ENCODE data around the gene CTSV. TPM values are rescaled to one million over a fixed set of nuclear protein-coding genes. Genes with fewer than 3 reads are reported as not detected.
"Not testable (repeated sequence)": the region's sequence is repeated elsewhere in the genome, so short reads cannot be mapped to it uniquely, and the experiment has no call there.

The CTSV gene
- total RNA-seq, 1 experiment from 2014 or later = 47.3 TPM

DNA sequence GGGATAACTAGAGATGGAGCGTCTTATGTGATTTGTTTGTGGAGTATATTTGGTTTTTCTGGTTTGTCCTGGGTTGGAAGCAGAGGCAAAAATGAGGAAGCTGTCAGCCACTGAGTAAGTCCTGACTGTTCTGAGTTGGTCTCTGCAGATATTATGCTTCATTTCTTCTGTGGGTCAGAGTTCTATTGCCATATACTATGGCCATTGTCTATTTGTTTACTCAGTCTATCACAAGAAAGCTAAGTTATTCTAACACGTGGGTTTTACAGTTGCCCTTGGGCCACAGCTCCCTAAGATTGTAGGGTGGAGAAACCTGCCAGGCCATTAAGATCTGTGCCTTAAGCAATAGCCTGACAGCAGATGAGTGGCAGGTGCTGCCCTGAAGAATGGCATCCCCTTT lies 3.0 kb upstream of the CTSV start:
- Histone ChIP-seq H3K4me2 (peak overlapping the region; percentile 54), H3F3A (ENCODE audit: insufficient read depth, low read depth) (peaks cover 30% of the 10 kb centered on the region), H4K20me1 (ENCODE audit: insufficient read depth) (no peaks in the 10 kb centered on the region), H3K9me2 (ENCODE audit: insufficient read depth) (no peaks in the 10 kb centered on the region), H3K4me1 (replicated peaks; ENCODE audit: insufficient read depth) (peaks cover 44% of the 10 kb centered on the region), H3K27me3 (ENCODE audit: insufficient read depth, low read depth) (no peaks in the 10 kb centered on the region), H3K27ac (peak overlapping the region; percentile 38), H2AFZ (no peak overlapping the region), H3K9me3 (ENCODE audit: insufficient read depth, low read depth) (no peaks in the 10 kb centered on the region), H3K36me3 (ENCODE audit: low read depth) (no peaks in the 10 kb centered on the region), H3K4me3 (no peak overlapping the region), H3K79me2 (ENCODE audit: low read depth) (no peaks in the 10 kb centered on the region)
- DNase-seq = peak; percentile 82 to 99
- TF ChIP-seq, protein P1, sequence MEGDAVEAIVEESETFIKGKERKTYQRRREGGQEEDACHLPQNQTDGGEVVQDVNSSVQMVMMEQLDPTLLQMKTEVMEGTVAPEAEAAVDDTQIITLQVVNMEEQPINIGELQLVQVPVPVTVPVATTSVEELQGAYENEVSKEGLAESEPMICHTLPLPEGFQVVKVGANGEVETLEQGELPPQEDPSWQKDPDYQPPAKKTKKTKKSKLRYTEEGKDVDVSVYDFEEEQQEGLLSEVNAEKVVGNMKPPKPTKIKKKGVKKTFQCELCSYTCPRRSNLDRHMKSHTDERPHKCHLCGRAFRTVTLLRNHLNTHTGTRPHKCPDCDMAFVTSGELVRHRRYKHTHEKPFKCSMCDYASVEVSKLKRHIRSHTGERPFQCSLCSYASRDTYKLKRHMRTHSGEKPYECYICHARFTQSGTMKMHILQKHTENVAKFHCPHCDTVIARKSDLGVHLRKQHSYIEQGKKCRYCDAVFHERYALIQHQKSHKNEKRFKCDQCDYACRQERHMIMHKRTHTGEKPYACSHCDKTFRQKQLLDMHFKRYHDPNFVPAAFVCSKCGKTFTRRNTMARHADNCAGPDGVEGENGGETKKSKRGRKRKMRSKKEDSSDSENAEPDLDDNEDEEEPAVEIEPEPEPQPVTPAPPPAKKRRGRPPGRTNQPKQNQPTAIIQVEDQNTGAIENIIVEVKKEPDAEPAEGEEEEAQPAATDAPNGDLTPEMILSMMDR (conservative IDR thresholded peaks at IDR 0.05) = no peak
- TF ChIP-seq EZH2 (IDR thresholded peaks at IDR 0.05; ENCODE audit: low read depth) = no peak
- BruUV-seq (replicated peaks) = no TSS peak
- ChIA-PET POLR2A (ENCODE audit: unreplicated experiment) (interaction anchor here (0.6 to 0.8 kb wide), 2 partner anchors 22 to 185 kb away, joined by 5 to 33 read pairs; no protein-coding TSS in a partner anchor), CTCF (interaction anchor here (0.6 to 1.5 kb wide), 3 partner anchors 157 to 345 kb away, joined by 3 to 5 read pairs (median 4); no protein-coding TSS in a partner anchor)
- intact Hi-C loops (cut with micrococcal nuclease; ENCODE audit: unreplicated experiment) = loop anchor here (1.0 kb wide), 1 partner anchor 67 kb away; no protein-coding TSS in a partner anchor

DNA sequence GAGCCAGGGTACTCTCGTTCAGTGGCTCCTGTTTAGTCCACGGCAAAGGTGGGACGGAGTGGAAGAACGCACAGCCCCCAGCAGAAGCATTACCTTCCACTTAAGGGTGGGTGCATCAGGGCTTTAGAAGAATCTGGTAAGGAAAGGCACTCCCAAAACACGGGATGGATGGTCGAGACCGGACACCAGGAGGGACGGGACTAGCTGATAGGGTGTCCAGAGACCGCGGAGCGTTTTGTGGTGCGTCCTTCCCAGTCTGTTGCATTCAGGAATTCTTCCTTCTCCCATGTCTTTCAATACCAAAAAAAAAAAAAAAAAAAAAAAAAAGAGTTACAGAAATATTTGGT lies 545 bp upstream of the CTSV start:
- TF ChIP-seq, protein P1 (conservative IDR thresholded peaks at IDR 0.05) = no peak
- TF ChIP-seq EZH2 (IDR thresholded peaks at IDR 0.05; ENCODE audit: low read depth) = no peak
- Histone ChIP-seq H3F3A (ENCODE audit: insufficient read depth, low read depth) (peaks cover 19% of the 10 kb centered on the region), H3K79me2 (ENCODE audit: low read depth) (no peaks in the 10 kb centered on the region), H2AFZ (peak overlapping the region; percentile 87), H4K20me1 (ENCODE audit: insufficient read depth) (no peaks in the 10 kb centered on the region), H3K4me2 (peak overlapping the region; percentile 86), H3K9me3 (ENCODE audit: insufficient read depth, low read depth) (no peaks in the 10 kb centered on the region), H3K4me1 (replicated peaks; ENCODE audit: insufficient read depth) (peaks cover 28% of the 10 kb centered on the region), H3K27ac (no peak overlapping the region), H3K4me3 (peak overlapping the region; percentile 60), H3K36me3 (ENCODE audit: low read depth) (no peaks in the 10 kb centered on the region), H3K27me3 (ENCODE audit: insufficient read depth, low read depth) (no peaks in the 10 kb centered on the region), H3K9me2 (ENCODE audit: insufficient read depth) (no peaks in the 10 kb centered on the region)
- ChIA-PET CTCF (interaction anchor here (0.6 kb wide), 1 partner anchor 734 kb away, joined by 3 read pairs; no protein-coding TSS in a partner anchor), POLR2A (ENCODE audit: unreplicated experiment) (interaction anchor here (0.5 to 0.9 kb wide), 5 partner anchors 34 to 462 kb away, joined by 3 to 9 read pairs (median 5); partner anchors contain the start of gene TMOD1)
- BruUV-seq (replicated peaks) = TSS peak; percentile 94
- DNase-seq = peak in 1 of 2 experiments; percentile 54
- intact Hi-C loops (cut with micrococcal nuclease; ENCODE audit: unreplicated experiment) = no loop called here

DNA sequence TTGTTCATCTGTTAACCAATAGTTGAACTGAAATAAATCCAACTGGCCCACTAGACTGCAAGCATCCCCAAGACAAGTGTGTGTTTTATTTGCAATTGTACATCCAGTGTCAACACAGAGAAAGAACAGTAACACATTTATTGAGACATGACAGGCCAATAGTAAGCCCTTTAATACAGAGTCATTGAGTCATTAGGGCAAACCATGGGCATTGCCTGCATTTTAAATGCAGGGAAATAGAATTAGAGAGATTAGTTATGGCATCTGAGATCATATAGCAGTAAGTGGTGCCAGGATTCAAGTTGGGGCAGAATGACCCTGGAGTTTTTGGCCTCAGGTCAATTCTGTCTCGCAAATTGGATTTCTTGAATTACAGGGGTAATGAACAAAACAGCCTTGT lies 15.4 kb downstream of the CTSV start:
- H3K27me3 ChIP-seq (ENCODE audit: insufficient read depth, low read depth); H4K20me1 ChIP-seq (ENCODE audit: insufficient read depth); H3K9me3 ChIP-seq (ENCODE audit: insufficient read depth, low read depth); H3K4me1 ChIP-seq (replicated peaks; ENCODE audit: insufficient read depth); DNase-seq; intact Hi-C loops (cut with micrococcal nuclease; ENCODE audit: unreplicated experiment); POLR2A ChIA-PET (ENCODE audit: unreplicated experiment); H2AFZ ChIP-seq; H3K27ac ChIP-seq; H3F3A ChIP-seq (ENCODE audit: insufficient read depth, low read depth); H3K4me3 ChIP-seq; H3K36me3 ChIP-seq (ENCODE audit: low read depth); H3K9me2 ChIP-seq (ENCODE audit: insufficient read depth); BruUV-seq (replicated peaks); H3K79me2 ChIP-seq (ENCODE audit: low read depth); CTCF ChIA-PET; H3K4me2 ChIP-seq: not testable (repeated sequence)

DNA sequence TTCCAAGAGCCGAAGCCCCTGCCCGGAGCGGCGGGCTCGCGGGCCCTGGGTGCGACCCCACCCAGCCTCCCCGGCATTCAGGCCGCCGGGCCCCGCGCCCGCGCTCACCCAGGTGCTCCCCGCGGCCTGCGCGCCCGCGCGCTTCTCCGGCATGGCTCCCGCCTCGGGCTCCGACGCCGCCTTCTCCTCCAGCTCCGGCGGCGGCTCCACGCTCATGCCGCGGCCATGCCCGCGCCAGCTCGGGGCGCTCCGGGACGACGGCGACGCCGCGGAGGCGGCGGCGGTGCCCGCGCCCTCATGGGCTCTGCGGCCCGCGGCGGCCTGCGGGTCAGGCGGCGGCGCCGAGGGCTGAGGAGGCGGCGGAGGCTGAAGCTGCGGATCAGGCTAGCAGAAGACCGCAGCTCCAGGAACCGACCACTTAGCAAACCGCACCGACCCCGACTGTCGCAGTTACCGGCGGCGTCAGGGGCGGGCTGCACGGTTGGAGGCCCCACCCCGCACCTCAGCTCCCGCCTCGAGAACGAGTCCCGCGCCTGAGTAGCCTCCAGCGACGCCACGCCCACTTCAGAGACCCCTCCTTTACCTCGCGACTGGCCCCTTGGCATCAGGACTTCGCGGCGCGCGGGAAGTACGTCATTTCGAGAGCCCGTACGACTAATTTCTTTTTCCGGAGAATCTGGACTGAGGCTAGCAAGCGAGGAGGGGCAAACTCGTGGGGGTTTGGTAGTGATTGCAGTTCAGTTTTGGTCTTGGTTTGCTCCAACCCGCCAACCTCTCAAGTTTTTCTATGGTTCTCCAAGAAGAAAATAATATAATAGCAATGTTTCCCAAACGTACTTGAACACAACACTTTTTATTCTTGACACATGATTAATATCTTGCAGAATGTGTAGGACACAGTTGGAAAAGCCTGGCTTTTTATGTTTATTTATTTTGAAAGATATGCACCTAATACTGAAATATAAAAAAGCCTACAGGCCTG lies 25.5 kb downstream of the CTSV start:
- CTCF ChIA-PET; H3K4me1 ChIP-seq (replicated peaks; ENCODE audit: insufficient read depth); H3K9me3 ChIP-seq (ENCODE audit: insufficient read depth, low read depth); intact Hi-C loops (cut with micrococcal nuclease; ENCODE audit: unreplicated experiment); POLR2A ChIA-PET (ENCODE audit: unreplicated experiment); H3K9me2 ChIP-seq (ENCODE audit: insufficient read depth); H4K20me1 ChIP-seq (ENCODE audit: insufficient read depth); BruUV-seq (replicated peaks); H3K36me3 ChIP-seq (ENCODE audit: low read depth); H3K27me3 ChIP-seq (ENCODE audit: insufficient read depth, low read depth); H3F3A ChIP-seq (ENCODE audit: insufficient read depth, low read depth): not testable (repeated sequence)
- Histone ChIP-seq H3K79me2 (ENCODE audit: low read depth) (peaks cover 39% of the 10 kb centered on the region), H3K4me2 (peak overlapping the region; percentile 88), H3K27ac (peak overlapping the region; percentile 68), H3K4me3 (peak overlapping the region; percentile 61), H2AFZ (peak overlapping the region; percentile 94)
- peak; percentile 55 to 76 for DNase-seq

DNA sequence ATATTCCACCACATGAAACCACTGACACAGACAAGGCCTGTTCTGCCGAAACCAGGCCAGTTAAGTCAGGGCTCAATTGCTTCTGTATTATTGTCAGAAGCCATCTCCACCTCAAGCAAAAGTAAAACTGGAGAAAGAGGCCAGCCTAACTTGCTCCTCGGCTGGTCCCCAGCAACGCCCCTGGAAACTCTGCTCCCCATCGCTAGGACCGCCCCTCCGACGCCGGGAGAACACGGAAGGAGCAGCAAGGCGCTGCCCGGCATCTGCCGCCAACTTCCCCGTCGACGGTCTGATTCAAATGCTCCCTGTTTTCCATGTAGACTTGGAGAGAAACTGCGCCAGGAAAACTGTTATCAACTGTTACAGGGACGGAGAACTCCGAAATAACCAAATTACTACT lies 26.3 kb downstream of the CTSV start:
- H3K9me3 ChIP-seq (ENCODE audit: insufficient read depth, low read depth); H3K27me3 ChIP-seq (ENCODE audit: insufficient read depth, low read depth); intact Hi-C loops (cut with micrococcal nuclease; ENCODE audit: unreplicated experiment); CTCF ChIA-PET; H3K4me1 ChIP-seq (replicated peaks; ENCODE audit: insufficient read depth); H3K9me2 ChIP-seq (ENCODE audit: insufficient read depth); H4K20me1 ChIP-seq (ENCODE audit: insufficient read depth); POLR2A ChIA-PET (ENCODE audit: unreplicated experiment); H3F3A ChIP-seq (ENCODE audit: insufficient read depth, low read depth); BruUV-seq (replicated peaks); H3K36me3 ChIP-seq (ENCODE audit: low read depth): not testable (repeated sequence)
- Histone ChIP-seq H3K4me2 (peak overlapping the region; percentile 74), H3K4me3 (peak overlapping the region; percentile 61), H3K27ac (peak overlapping the region; percentile 68), H2AFZ (peak overlapping the region; percentile 43; the same call in 1 of the 2 replicates), H3K79me2 (ENCODE audit: low read depth) (peaks cover 45% of the 10 kb centered on the region)
- DNase-seq = peak in 1 of 2 experiments; percentile 22

Measured in PC-9 (cell line).